ENCODE results near the gene PRR23A.
"Not testable (repeated sequence)": the region's sequence is repeated elsewhere in the genome, so short reads cannot be mapped to it uniquely, and the experiment has no call there.

Gene PRR23A

DNA sequence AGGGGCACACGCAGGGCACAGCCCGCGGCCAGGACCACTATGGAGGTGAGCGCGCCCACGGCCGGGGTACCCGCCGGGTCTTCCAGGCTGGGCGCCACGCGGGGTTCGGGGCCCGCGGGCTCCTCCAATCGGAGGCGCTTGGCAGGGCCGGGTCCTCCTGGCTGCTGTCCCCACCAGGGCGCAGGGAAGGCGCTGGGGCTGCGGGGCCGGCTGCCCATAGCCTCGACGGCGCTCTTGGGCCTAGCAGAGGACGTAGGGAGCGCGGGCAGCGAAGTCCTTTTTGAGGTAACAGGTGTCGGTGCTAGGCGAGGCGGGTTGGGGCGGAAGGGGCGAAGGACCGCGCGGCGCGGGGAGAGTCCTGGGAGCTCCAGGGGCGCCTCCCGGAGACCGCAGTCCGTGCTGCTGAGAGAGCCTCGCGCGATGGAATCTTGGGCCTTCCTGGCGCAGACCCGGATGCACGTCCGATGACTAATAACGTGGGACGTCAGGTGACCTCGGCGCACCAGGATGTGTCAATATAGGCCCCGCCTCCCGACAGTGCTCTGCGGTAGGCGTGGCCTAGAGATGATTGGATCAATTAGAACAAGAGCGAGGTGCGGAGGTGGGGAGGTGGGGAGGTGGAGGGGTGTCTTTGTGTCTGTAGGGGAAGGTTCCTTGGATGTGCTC is at the start of gene PRR23A:
TSS of gene PRR23A (minus strand) at position 218 of the 666 bp plus-strand sequence. CDS start at position 218, 0 bp downstream.
- DNase-seq (ENCODE audit: low read depth): no peak

DNA sequence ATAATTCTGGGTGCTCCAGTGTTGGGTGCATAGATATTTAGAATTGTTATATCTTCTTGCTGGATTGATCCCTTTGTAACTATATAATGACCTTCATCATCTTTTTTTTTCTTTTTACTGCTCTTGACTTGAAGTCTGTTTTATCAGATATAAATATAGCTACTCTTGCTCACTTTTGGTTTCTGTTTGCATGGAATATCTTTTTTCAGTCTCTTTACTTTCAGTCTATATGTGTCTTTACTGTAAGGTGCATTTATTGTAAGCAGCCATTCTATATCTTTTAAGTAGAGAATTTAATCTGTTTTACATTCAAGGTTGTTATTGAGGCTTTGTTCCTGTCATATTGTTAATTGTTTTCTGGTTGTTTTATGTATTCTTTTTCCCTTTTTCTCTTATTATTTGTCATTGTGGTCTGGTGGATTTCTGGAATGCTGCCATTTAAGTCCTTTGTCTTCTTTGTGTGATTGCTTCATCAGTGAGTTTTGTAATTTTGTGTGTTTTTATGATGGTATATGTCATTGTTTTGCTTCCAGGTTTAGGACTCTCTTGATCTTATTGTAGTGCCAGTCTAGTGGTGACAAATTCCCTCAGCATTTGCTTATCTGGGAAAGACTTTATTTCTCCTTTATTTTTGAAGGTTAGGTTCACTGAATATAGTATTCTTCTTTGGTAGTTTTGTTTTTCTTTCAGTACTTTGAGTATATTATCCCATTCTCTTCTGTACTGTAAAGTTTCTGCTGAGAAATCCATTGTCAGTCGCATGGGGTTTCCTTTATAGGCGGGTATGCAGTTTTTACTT is 46.9 kb upstream of the PRR23A start:
- no peak for DNase-seq (ENCODE audit: low read depth)

DNA sequence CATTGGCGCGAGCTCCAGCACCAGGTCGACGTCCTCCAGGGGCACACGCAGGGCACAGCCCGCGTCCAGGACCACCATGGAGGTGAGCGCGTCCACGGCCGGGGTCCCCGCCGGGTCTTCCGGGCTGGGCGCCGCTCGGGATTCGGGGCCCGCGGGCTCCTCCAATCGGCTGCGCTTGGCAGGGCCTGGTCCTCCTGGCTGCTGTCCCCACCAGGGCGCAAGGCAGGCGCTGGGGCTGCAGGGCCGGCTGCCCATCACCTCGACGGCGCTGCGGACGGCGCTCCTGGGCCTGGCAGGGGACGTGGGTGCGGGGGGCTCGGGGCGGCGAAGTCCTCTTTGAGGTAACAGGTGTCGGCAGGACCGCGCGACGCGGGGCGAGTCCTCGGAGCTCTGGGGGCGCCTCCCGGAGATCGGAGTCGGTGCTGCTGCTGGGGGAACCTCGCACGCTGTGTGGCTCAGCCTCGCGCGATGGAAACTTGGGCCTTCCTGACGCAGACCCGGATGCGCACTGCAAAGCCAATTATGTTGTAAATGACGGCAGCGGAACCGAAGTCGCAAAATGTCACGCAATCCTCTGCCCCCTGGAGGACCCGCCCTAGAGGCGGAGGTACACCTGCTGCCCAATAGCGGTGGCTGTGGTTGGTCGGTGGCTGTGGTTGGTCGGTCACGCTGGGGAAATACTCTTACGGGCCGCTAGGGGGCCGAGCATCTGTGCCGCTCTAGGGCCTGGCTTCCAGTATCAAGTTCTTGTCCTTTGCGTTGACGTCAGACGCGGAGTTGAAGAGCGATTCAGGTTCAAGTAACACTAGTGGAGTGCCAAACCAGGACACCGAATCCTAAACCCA is 38.5 kb upstream of the PRR23A start, which contains the start of gene PRR23C:
TSS of gene PRR23C (minus strand) at position 527 of the 845 bp plus-strand sequence. CDS start at position 255, 272 bp downstream.
- no peak for DNase-seq (ENCODE audit: low read depth)

- no peak for DNase-seq (ENCODE audit: low read depth)
Observed at GRCh38 chr3:139043554-139044365, 37.7 kb upstream of the PRR23A start.

- no peak for DNase-seq (ENCODE audit: low read depth)
Observed at GRCh38 chr3:139037478-139037877, 31.4 kb upstream of the PRR23A start.

DNA sequence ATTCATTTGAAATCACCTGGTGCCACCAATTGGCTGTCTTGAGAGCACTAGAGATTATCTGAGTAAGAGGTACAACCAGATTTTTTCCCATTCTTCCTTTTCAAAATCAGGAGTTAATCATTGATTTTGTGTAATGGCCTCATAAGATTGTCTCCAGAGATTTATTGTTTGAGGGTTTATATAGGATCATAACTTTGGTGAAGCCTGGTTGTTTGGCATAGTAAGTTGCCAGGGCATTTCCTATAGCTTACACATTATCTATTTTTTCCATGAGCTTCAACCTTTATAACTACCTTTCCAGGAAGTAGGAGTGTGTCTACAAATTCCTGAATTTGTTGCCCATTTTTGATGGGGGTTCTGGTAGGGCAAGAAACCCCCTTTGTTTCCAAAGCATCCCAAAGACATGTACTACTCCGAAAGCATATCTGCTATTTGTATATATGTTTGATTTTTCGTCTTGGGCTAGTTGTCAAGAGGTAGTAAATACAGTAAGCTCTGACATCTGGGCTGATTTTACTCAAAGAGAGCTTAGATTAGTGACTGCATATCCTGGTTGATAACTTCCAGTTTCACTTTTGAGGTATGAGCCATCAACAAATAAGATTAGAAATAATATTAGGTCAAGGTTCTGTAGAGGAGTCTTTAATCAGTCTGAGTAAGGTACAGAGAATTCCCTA is 26.4 kb upstream of the PRR23A start:
- DNase-seq (ENCODE audit: low read depth): no peak

DNA sequence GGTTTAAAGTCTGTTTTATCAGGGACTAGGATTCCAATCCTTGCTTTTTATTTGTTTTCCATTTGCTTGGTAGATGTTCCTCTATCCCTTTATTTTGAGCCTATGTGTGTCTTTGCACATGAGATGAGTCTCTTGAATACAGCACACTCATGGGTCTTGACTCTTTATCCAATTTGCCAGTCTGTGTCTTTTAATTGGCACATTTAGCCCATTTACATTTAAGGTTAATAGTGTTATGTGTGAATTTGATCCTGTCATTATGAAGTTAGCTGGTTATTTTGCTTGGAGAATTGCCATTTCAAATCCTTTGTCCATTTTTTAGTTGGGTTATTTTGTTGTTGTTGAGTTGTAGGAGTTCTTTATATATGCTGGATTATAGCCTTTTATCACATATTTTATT is 24.5 kb upstream of the PRR23A start:
- DNase-seq (ENCODE audit: low read depth): not testable (repeated sequence)

DNA sequence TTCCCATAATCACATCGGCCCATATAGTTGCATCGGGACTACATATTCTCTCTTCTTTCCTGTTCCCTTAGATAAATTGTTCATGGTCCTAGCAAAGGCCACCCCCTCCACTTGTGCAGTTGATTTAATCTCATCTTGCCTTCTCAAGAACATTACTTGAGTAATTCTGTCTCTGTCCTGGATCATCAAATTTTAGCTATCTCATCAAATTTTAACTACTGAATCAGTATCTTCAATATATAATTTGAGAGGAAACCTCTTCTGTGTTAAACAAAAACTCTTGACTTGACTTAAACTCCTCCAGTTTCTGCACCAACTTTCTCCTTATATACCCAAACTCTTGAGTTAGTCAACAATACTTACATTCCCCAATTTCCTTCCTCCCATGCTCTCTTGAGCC is 18.9 kb upstream of the PRR23A start:
- DNase-seq (ENCODE audit: low read depth): no peak

- DNase-seq (ENCODE audit: low read depth): no peak
Observed at GRCh38 chr3:139020868-139021234, 14.8 kb upstream of the PRR23A start, which contains the start of gene PRR23B. Gene PRR23B (minus strand): TSS chr3:139020926. CDS start chr3:139020661, 265 bp downstream.

- DNase-seq (ENCODE audit: low read depth): no peak
Observed at GRCh38 chr3:139020036-139020867, 14.2 kb upstream of the PRR23A start.

DNA sequence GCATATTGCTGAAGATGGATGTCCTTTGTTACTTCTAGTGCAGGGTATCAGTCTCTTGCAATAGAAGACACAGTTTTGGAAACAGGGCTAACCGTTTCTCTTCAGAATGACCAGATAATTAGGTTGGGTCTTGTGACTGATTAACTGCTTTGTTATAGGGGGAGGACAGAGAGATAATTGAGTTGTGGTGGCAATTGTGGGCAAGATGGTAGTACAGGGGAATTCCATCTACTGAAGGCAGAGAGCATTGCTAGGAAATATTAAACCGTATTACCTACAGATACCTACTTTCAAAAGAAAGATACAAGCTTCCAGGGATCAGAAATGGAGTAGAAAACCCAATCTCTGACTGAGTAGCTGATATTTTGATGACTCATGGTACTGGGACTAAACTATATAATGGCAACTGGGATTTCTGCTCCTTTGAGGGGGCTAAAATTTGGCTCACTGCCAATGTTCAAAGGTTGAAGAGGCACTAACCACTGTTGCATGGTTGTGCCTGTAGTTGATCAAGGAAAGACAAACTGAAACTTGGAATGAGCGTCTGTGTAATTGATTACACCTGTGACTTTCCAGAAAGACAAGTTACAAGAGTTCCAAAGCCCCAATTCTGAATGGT is 10.5 kb upstream of the PRR23A start:
- DNase-seq (ENCODE audit: low read depth): no peak

- DNase-seq (ENCODE audit: low read depth): no peak
Observed at GRCh38 chr3:139005356-139005993, 593 bp downstream of the PRR23A start.

GRCh38 chr3:138995706-138996105 is 10.4 kb downstream of the PRR23A start:
- DNase-seq (ENCODE audit: low read depth): no peak

DNA sequence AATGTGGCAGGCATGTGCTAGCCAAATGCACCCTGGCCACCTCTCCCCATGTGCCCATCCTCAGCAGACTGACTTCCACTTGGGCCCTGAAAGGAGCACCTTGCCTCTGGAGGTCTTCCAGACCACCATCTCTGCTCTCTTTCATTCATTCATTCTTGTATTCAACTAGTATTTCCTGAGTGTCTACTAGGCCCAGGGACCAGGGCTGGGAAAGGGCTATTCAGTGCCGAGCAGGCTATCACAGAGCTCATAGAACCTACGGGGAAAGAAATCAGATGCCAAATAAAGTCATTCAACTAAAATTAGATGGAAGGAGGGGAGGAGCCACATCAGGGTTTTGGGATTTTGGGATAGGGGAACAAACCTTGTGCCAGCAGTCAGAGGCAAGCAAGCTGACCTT is 18.9 kb downstream of the PRR23A start:
- no peak for DNase-seq (ENCODE audit: low read depth)

- DNase-seq (ENCODE audit: low read depth): no peak
Observed at GRCh38 chr3:138985932-138986331, 20.1 kb downstream of the PRR23A start.

DNA sequence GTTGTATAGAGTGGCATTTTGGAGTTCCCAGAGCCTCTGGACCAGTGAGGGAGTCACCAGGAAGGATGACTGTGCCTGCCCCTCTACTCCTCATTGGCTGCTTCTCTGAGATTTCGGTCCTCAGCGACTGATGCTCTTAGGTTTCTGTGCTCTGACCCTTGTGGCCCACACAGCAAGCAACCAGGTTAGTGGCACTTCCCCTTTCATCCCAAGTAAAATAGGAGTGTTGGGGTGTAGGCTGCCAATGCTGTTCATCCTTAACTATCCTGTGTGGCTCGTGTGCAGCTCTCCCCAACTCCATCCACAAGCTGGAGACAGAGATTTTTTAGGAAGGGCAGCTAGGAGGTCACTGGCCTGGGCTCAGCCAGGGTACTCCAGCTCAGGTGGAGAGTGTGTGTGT is 21.3 kb downstream of the PRR23A start:
- DNase-seq (ENCODE audit: low read depth): no peak

- no peak for DNase-seq (ENCODE audit: low read depth)
Observed at GRCh38 chr3:138976047-138976446, 30.0 kb downstream of the PRR23A start.

DNA sequence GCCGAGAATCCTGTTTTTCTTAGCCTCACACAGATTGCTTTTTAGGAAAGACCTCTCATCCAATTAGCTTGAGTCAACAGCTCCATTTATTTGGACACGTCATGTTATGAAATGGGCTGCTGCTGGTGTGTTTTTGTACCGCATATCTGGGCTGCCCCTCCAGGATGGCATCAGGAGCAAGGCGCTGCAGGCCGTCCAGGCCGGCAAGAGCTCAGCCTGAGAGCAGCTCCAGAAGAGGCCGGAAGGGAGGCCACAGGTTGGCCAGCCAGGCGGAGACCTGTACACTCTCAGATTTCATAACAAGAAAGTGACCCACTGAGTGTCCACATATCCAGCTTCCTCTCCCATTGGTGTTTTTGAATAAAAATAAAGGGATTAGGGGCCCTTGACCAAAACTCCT is 30.7 kb downstream of the PRR23A start:
- DNase-seq (ENCODE audit: low read depth): no peak

DNA sequence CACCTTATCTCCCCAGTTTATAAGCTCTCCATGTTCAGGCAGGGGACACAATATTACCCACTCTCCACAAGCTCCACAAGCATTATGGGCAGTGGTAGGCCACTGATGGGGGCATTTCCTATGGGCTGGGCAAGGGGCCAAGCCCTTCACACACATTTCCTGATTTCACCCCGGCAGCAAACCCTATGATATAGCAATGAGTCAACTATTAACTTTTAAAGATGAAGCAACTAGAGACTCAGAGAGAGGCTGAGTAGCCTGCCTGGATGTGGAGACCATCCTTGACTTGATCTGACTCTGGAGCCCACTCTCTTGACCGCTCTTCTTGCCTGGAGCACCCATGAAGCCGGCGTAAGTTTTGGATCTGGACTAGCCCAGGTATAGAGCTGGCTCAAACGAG is 31.6 kb downstream of the PRR23A start:
- DNase-seq (ENCODE audit: low read depth): no peak

Measured in activated T-helper 9 cell treated with anti-CD3 and anti-CD28 coated beads, Interleukin-2, amount 50 U/mL, for 16 hours (primary cell).